GM19468 (cell line): ENCODE results near the gene CAMK2A.

ENCODE experiments used
- ATAC-seq: cut with Tn5 transposase; IDR thresholded peaks from one replicate; pipeline ENCODE4 v1.9.1; 2021; ENCODE audit warnings: mild to moderate bottlenecking, moderate library complexity, moderate number of reproducible peaks; ENCODE audit not compliant: unreplicated experiment; ENCODE audit errors: extremely low read depth

The CAMK2A gene

GRCh38 chr5:150302301-150303069, 12.9 kb upstream of the CAMK2A start, which contains the start of gene ARSI:
Gene ARSI (minus strand): TSS chr5:150302905. CDS start chr5:150302373, 532 bp downstream.
- ATAC-seq, result no peak

GRCh38 chr5:150301901-150302300, 12.3 kb upstream of the CAMK2A start:
- no peak for ATAC-seq

- no peak for ATAC-seq
Observed at GRCh38 chr5:150301170-150301505, 11.6 kb upstream of the CAMK2A start.

- ATAC-seq, result no peak
Observed at GRCh38 chr5:150300496-150301169, 11.1 kb upstream of the CAMK2A start.

GRCh38 chr5:150299571-150300327, 10.2 kb upstream of the CAMK2A start:
- no peak for ATAC-seq

GRCh38 chr5:150298701-150299451, 9.3 kb upstream of the CAMK2A start:
- ATAC-seq, result no peak

GRCh38 chr5:150297934-150298595, 8.5 kb upstream of the CAMK2A start:
- no peak for ATAC-seq

- no peak for ATAC-seq
Observed at GRCh38 chr5:150297236-150297890, 7.8 kb upstream of the CAMK2A start.

- no peak for ATAC-seq
Observed at GRCh38 chr5:150296496-150296895, 6.9 kb upstream of the CAMK2A start.

- no peak for ATAC-seq
Observed at GRCh38 chr5:150295741-150296486, 6.3 kb upstream of the CAMK2A start.

GRCh38 chr5:150295172-150295634, 5.6 kb upstream of the CAMK2A start:
- ATAC-seq, result no peak

- no peak for ATAC-seq
Observed at GRCh38 chr5:150294551-150295071, 5.0 kb upstream of the CAMK2A start.

- no peak for ATAC-seq
Observed at GRCh38 chr5:150293091-150293941, 3.7 kb upstream of the CAMK2A start.

GRCh38 chr5:150291388-150292385, 2.1 kb upstream of the CAMK2A start:
- no peak for ATAC-seq

- ATAC-seq, result no peak
Observed at GRCh38 chr5:150288791-150289190, 782 bp downstream of the CAMK2A start.

GRCh38 chr5:150288361-150288760, 1.2 kb downstream of the CAMK2A start:
- ATAC-seq, result no peak
